K562 (cell line): Measurements from ENCODE around the gene NDN.

ENCODE experiments used
- BCLAF1 ChIP-seq, 2 experiments: fragments of 450-650 bp in 1 of 2; IDR thresholded peaks; 2 replicates each; pipeline ENCODE4 v1.6.1; 2011 to 2017; ENCODE audit warnings: low read depth in 2 of 2, antibody characterized with exemption in 1 of 2, borderline replicate concordance in 1 of 2, low read length in 1 of 2, mild to moderate bottlenecking in 1 of 2, mixed read lengths in 1 of 2; ENCODE audit not compliant: control insufficient read depth in 1 of 2
- CTCF ChIP-seq, 3 experiments: IDR thresholded peaks in 2 of 3; conservative IDR thresholded peaks in 1 of 3; 2 replicates each; pipeline ENCODE4 v1.5.1; 2011 to 2012; ENCODE audit warnings: low read length in 3 of 3, mild to moderate bottlenecking in 3 of 3, control low read depth in 2 of 3, improper control_type of control experiment in 1 of 3, inconsistent platforms in 1 of 3, low read depth in 1 of 3, mixed read lengths in 1 of 3, moderate library complexity in 1 of 3; ENCODE audit not compliant: insufficient read depth in 2 of 3
- POLR2A ChIP-seq: fragments of 450-650 bp; conservative IDR thresholded peaks from 2 replicates; pipeline ENCODE4 v1.6.1; 2016
- SREBF2 ChIP-seq: sonication (generic); formaldehyde crosslinking; IDR thresholded peaks from 2 replicates; pipeline ENCODE4 v1.4.0; 2020; ENCODE audit warnings: mild to moderate bottlenecking, missing genetic modification reagents
- ZNF224 ChIP-seq: sonication (generic); formaldehyde crosslinking; IDR thresholded peaks from 2 replicates; pipeline ENCODE4 v1.8.0; 2022; ENCODE audit warnings: mild to moderate bottlenecking, missing genetic modification reagents
- ZNF778 ChIP-seq: fragments of 450-650 bp; formaldehyde crosslinking; IDR thresholded peaks from 2 replicates; pipeline ENCODE4 v1.4.0; 2020; ENCODE audit warnings: mild to moderate bottlenecking, moderate library complexity

- TF ChIP-seq ZNF778 (CRISPR knock-in tag) (no peak), CTCF (IDR thresholded peaks at IDR 0.05 in 2 of 3, conservative IDR thresholded peaks at IDR 0.05 in 1 of 3; ENCODE audit: insufficient read depth in 2 of 3, low read depth in 1 of 3, low read length in 3 of 3) (peak; percentile 44 to 47 (median 46); a peak in 5 of 6 replicates), BCLAF1 (IDR thresholded peaks at IDR 0.05; ENCODE audit: borderline replicate concordance in 1 of 2, control insufficient read depth in 1 of 2, low read depth in 2 of 2, low read length in 1 of 2) (no peak), SREBF2 (CRISPR knock-in tag) (no peak), POLR2A (no peak), ZNF224 (CRISPR knock-in tag) (no peak)
Measured at GRCh38 chr15:23645371-23646164, 41.5 kb downstream of the NDN start.
